Measurements from ENCODE around the gene VWA8.
"Not testable (repeated sequence)": the region's sequence is repeated elsewhere in the genome, so short reads cannot be mapped to it uniquely, and the experiment has no call there.

VWA8 gene

GRCh38 chr13:41847216-41847615 is 113.7 kb downstream of the VWA8 start:
- DNase-seq: no peak

DNA sequence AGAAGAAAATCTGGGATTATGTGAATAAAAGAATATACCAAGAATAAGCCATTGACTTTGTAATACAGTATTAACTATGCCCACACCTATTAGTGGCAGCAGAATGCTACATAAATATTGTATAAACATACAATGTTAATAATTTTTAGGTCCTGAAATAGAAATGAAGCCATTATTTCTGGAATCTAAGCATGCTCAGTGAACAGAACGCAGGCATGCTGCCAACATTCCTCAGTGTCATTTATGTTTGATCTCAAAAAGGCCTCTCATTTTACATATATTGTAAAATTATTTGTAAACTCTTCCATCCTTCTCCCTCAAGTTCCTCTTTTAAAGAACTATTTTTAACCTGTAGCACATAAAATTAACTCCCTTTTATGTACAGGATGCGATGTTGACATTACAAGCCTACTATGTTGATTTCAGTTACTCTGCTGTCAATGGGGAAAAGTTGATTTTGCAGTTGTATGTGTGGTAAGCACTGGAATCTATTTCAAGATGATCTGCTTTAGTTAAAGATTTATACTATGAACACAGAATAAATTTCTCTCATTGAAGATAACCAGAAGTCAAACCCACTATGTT is 118.8 kb downstream of the VWA8 start:
- no peak for DNase-seq

GRCh38 chr13:41837629-41838028 is 123.3 kb downstream of the VWA8 start:
- DNase-seq: no peak

DNA sequence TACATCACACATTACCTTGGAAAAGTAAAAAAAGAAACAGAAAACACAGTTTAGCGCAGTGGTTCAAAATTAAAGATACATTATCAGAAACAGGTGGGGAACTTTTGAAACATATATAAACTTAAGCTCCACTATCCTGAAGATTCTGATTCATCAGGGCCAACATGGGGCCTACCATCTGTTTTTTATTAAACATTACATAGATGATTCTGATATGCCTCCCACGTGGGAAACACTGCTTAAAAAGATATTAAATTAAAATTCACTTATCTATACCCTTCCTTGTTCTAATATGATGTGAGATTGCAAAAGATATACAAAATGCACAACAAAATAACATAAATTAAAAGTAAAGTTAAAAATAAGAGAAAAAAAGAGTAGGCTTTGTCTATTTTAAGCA is 125.0 kb downstream of the VWA8 start:
- no peak for DNase-seq

- DNase-seq: not testable (repeated sequence)
Observed at GRCh38 chr13:41834697-41835096, 126.2 kb downstream of the VWA8 start.

DNA sequence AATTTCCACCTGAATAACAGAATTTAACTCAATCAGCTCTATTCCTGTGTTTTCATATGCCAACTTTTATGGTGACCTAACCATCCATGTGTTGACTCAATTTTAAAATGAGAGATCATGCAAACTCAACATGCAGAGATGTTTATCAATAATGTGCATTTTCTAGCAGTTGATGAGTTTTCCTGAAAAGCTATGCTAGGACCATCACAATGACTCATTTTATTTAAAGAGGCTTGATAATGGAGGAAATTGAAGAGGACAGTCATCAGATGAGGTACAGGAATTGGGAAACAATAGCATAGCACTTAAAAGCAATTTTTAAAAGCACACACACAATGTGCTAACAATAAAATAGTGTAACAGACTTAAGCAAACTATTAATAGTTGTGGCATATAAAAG is 127.1 kb downstream of the VWA8 start:
- DNase-seq: no peak

GRCh38 chr13:41833201-41833600 is 127.7 kb downstream of the VWA8 start:
- DNase-seq: no peak

DNA sequence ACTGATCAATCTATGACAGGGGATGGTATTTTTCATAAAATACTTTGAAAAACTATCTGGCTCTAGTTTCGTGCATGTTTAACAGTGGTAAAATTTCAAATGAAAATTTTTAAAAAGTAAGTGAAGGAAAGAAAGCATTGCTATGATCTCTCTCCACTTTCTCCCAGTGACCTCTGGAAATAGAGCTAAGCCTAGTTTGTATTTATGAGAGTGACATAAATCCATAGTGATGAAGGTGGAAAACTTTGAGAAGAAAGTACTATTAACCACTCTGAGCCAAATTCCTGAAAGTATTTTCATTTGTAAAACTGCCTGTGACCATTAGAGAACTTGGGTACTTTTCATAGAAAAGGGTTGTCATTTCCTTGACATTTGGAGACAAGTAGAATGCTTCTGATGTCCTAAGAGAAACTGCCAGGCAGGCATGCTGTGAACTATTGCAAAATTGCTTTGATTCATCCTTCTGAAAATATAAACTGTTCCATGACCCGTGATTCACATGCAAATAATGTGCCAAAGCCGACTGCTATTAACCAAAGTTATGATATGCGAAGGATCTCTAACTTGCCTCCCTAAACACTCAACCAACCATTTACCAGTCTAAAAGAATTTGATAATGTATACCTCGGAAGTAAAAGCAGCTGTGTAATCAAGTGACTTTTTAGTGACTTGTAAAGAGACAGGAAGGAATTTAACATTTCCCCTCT is 133.2 kb downstream of the VWA8 start:
- no peak for DNase-seq

- no peak for DNase-seq
Observed at GRCh38 chr13:41825691-41826090, 135.2 kb downstream of the VWA8 start.

DNA sequence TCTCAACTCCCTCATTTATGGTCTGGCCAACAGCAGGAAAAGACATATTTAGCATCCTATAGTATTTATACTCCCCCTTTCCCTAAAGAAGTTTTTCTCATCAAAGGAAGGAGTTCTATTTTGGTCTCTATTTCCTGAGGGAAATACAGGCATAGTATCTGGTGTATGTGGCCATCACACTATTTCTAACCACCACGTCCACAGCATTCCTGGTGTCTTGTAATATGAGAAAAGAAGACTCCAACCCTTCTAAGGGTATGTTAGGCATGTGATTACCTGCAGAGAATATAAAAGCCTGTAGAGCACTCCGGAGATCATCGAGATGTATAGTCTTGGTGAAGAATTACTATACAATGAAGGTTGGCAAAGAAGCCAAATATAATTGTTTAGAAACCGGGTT is 137.4 kb downstream of the VWA8 start:
- DNase-seq: no peak

DNA sequence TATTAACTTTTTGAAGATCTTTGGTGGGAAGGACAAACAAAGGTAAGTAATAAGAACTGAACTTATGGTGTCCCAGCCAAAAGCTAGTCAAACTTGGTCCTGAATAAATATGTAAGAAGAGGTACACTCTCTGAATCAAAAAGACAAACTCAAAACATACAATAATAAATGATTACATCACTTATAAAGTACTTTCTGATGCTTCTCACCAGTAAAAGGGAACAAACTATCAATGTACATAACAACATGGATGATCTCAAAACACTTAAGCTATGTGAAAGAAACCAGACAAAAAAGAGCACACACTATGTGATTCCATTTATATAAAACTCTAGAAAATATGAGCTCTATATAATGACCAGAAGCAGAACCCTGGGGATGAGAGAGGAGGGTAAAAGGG is 138.3 kb downstream of the VWA8 start:
- DNase-seq: no peak

- no peak for DNase-seq
Observed at GRCh38 chr13:41821238-41821594, 139.7 kb downstream of the VWA8 start.

DNA sequence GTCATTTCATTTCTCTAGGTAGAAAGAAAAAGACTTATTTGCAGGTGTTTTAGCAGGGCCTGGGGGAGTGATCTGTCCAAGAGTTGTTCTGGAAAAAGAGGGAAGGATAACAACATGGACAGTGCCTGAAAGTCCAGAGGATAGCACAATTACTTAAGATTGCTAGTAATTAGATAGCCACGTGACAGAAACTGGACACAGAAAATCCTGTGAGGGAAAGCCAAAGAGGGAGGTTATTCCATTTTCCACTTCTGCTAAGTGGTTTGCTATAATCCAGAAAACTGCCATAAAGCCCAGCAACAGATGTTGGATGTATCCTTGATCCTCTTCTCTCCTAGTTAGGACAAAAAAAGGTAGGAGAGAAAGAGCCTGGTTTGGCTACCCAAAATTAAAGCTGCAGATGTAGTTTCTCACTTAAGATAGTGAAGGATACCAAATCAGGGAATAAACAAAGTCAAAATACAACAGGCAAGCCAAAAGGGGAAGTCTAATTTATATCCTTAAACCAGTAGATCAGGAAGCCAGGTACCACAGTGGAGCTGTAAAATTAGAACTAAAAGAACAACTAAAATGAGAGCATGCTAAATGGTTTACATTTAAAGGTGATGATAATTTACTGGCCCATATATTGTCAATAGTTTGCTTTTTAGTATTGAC is 140.2 kb downstream of the VWA8 start:
- no peak for DNase-seq

- DNase-seq: no peak
Observed at GRCh38 chr13:41816057-41816456, 144.9 kb downstream of the VWA8 start.

DNA sequence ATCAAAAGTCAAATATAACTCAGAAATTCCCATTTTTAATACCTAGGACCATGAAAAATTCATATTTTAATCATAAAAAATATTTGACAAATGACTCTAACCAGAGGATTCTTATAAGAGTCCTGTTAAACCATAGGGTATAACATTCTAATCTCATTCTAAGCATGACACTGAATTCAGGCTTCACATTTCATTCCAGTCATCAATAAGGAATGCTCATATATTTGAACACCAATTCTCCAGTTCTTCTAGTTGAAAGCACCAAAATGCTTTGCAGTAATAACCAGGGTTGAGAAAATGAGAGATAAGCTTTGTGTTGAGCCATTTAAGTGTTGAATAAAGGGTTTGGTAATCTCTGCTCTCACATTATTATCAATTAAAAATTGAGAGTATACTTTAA is 147.5 kb downstream of the VWA8 start:
- DNase-seq: no peak

DNA sequence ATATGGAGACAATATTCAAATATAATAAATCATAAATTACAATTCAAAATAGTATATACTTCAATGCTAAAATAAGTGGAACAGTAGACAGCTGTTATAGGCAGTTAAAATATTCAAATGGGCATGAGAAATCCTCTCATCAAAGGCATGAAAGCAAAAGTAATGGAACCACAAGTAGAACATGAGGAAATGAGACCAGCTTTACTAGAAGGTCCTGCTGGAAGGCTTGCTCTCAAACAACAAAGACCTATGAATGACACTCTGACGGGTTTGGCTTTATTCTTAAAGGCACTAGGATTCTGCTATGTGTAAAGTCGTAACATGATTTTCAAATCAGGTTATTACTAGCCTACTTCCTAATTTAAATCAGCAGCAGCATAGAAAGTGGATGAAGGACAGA is 148.1 kb downstream of the VWA8 start:
- DNase-seq: no peak

GRCh38 chr13:41812237-41812636 is 148.7 kb downstream of the VWA8 start:
- no peak for DNase-seq

GRCh38 chr13:41811588-41812021 is 149.3 kb downstream of the VWA8 start:
- no peak for DNase-seq

DNA sequence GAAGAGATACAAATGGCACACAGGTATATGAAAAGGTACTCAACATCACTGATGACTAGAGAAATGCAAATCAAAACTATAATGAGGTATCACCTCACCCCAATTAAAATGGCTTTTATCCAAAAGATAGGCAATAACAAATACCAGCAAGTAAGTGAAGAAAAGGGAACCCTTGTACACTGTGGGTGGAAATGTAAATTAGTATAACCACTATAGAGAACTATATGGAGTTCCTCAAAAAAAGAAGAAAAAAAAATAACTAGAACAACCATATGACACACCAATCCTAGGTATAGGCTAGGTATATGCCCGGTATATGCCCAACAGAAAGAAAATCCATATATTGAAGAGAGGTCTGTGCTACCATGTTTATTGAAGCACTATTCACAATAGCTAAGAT is 150.9 kb downstream of the VWA8 start:
- DNase-seq: no peak

DNA sequence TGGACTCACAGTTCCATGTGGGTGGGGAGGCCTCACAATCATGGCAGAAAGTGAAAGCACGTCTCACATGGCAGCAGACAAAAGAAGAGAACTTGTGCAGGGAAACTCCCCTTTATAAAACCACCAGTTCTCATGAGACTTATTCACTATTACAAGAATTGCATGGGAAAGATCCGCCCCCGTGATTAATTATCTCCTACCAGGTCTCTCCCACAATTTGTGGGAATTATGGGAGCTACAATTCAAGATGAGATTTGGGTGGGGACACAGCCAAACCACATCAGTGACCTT is 157.5 kb downstream of the VWA8 start:
- DNase-seq: not testable (repeated sequence)

DNA sequence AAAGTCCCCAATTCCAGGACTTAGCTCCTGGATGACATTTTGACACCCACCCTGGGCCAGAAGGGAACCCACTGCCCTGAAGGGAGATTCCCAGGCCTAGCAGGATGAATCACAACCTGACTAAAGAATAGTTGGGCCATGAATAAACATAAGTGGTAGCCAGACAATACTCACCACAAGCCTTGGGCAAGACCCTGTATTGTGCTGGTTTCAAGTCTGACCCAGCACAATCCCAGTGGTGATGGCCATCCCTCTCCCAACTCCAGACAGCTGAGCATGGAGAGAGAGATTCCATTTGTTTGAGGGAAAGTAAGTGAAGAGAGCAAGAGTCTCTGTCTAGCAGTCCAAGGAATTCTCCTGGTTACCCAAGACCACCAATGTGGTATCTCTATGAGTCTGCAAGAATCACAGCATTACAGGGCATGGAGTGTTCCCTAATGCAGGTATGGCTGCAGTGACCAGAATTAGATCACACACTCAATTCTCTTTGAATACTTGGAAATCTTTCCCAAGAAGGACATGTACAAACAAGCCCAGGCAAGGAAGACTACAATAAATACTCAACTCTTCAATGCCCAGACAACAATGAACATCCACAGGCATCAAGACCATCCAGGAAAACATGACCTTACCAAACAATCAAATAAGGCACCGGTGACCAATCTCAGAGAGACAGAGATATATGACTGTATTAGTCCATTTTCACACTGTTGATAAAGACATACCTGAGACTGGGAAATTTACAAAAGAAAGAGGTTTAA is 158.0 kb downstream of the VWA8 start:
- no peak for DNase-seq

- DNase-seq: no peak
Observed at GRCh38 chr13:41802043-41802683, 158.7 kb downstream of the VWA8 start.

DNA sequence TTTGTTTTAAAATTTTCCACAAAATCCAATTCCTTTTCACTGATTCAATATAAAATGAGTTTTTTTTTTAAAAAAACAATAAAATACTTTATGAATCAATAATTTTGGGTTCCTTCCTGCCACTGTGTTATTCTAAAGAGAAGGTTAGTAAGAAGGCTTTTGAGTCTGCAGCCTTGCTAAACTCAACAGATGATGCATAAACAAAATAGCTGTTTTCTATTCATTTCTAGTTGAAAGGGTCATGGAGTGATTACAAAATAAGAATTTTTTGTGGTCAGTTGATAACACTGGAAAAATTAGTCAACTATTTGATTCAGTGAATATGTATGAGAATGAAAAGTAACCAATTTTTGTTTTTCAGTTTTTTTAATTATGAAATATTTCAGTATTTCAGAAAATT is 169.9 kb downstream of the VWA8 start:
- DNase-seq: no peak

- DNase-seq: no peak
Observed at GRCh38 chr13:41788552-41788951, 172.4 kb downstream of the VWA8 start.

Measured in activated CD4-positive, alpha-beta T cell treated with anti-CD3 and anti-CD28 coated beads, Interleukin-2, Interleukin-6, amounts not matched to agents 100 ng/mL and 50 ng/mL, durations not matched to agents 16 hours and 8 hours (primary cell).